Lower leg skin (tissue), 4 donors: ENCODE data around the gene ISCA1. TPM values are rescaled to one million over a fixed set of nuclear protein-coding genes. Genes with fewer than 3 reads are reported as not detected.

ENCODE experiments used
- DNase-seq, 2 donors: peaks; one replicate each; pipeline ENCODE4 v3.0.0-alpha.2; 2019; ENCODE audit warnings: low spot score in 2 of 2
- H3K4me3 ChIP-seq: fragments of 200-600 bp; sonication (generic); 2 replicates; pipeline ENCODE4 v1.5.1; 2017; ENCODE audit warnings: mild to moderate bottlenecking, low read depth; ENCODE audit not compliant: poor library complexity, severe bottlenecking
- CTCF ChIP-seq, 3 donors: fragments of 450-650 bp; IDR thresholded peaks; one replicate each; pipeline ENCODE4 v1.5.1; 2016; ENCODE audit warnings: antibody characterized with exemption in 3 of 3, mild to moderate bottlenecking in 3 of 3, moderate library complexity in 2 of 3
- POLR2A ChIP-seq, 2 donors: fragments of 450-650 bp; IDR thresholded peaks; one replicate each; pipeline ENCODE4 v1.6.1; 2016 to 2017; ENCODE audit warnings: antibody characterized with exemption in 2 of 2, mild to moderate bottlenecking in 1 of 2, moderate library complexity in 1 of 2
- WGBS, 2 donors: methylation state at CpG; one replicate each; pipeline ENCODE4 v1.1.5; 2018; 5-methylcytosine and 5-hydroxymethylcytosine counted together
- intact Hi-C: fragments of 100-400 bp; cut with DNase I; formaldehyde crosslinking; loops from one replicate; pipeline ENCODE4 v1.15.0; 2023; ENCODE audit warnings: low total_unique reads
- total RNA-seq, 4 donors: library from RNA; depleted of rRNA; stranded (reverse); fragments of >200 nt; gene quantifications; one replicate each; pipeline ENCODE4 v1.1.0, GENCODE V29; 2016

Gene ISCA1
- total RNA-seq, 4 donors from 2014 or later, result 24.1 to 36.1 (median 27.6) TPM

GRCh38 chr9:86246752-86247161, 35.6 kb downstream of the ISCA1 start:
- H3K4me3 ChIP-seq, result no peak overlapping the region
- TF ChIP-seq CTCF (IDR thresholded peaks at IDR 0.05) (no peak), POLR2A (IDR thresholded peaks at IDR 0.05) (no peak)
- WGBS, 2 donors, result 44 to 50% methylated on average over 6 of the region's 6 CpGs
- intact Hi-C loops, result no loop called here
- DNase-seq, result no peak

DNA sequence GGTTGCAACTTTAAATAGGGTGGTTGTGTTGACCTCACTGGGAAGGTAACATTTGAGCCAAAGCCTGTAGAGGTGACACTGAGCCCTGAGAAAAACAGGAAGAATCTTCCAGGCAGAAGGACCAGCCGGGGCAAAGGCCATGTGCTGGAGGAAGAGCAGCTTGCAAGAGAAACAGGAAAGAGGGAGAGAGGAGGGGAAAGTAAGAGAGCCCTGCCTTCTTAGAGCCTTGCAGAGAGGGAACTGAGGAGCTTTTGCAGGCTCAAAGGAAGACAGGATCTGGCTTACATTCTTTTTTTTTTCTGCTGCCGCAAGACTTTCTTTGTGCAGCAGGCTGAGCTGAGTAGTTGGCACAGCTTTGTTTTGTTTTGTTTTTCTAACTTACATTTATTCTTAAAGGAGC, 40.3 kb downstream of the ISCA1 start:
- 23 to 34% methylated on average over 2 of the region's 2 CpGs for WGBS, 2 donors

GRCh38 chr9:86241216-86241615, 41.1 kb downstream of the ISCA1 start:
- H3K4me3 ChIP-seq, result no peak overlapping the region
- intact Hi-C loops, result no loop called here
- DNase-seq, result no peak
- WGBS, 2 donors, result 57 to 64% methylated on average over 7 of the region's 7 CpGs
- no peak for TF ChIP-seq CTCF (IDR thresholded peaks at IDR 0.05)
- TF ChIP-seq POLR2A (IDR thresholded peaks at IDR 0.05), result no peak

More for the DNA sequence above, 40.3 kb downstream of the ISCA1 start:
- no peak overlapping the region for H3K4me3 ChIP-seq
- DNase-seq, result no peak
- intact Hi-C loops, result no loop called here
- no peak for TF ChIP-seq CTCF (IDR thresholded peaks at IDR 0.05)
- no peak for TF ChIP-seq POLR2A (IDR thresholded peaks at IDR 0.05)

DNA sequence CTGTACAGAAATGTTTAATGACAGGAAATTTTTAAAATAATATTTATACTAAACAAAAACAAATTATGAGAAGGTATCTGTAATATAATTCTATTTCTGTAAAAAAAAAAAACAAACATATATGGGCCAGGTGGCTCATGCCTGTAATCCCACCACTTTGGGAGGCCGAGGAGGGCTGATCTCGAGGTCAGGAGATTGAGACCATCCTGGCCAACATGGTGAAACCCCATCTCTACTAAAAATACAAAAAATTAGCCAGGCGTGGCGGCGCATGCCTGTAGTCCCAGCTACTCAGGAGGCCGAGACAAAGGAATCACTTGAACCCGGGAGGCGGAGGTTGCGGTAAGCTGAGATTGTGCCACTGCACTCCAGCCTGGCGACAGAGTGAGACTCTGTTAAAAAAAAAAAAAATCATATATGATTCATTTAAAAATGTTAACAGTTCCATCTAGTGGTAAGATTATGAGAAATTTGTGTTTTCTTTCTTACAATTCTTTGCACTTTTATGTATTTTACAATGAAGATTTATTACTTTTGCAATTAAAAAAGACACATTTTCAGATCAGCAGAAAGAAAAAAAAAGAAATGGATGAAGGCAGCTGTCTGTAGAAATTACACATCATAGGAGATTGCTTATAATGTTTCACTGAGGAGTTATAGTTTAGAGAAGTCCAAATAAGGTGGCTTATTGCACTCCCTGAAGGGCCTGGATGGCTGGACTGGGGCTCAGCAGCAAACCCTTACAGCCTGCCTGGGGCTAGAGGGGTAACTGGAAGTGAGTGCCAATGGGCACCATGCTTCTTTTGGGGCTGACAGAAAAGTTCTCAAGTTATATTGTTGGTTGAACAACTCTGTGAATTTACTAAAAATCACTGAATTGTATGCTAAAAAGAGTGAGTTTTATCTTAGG, 43.2 kb downstream of the ISCA1 start:
- TF ChIP-seq CTCF (IDR thresholded peaks at IDR 0.05) (no peak), POLR2A (IDR thresholded peaks at IDR 0.05) (no peak)
- intact Hi-C loops, result no loop called here
- H3K4me3 ChIP-seq, result no peak overlapping the region
- no peak for DNase-seq
- 65 to 76% methylated on average over 10 of the region's 10 CpGs for WGBS, 2 donors

DNA sequence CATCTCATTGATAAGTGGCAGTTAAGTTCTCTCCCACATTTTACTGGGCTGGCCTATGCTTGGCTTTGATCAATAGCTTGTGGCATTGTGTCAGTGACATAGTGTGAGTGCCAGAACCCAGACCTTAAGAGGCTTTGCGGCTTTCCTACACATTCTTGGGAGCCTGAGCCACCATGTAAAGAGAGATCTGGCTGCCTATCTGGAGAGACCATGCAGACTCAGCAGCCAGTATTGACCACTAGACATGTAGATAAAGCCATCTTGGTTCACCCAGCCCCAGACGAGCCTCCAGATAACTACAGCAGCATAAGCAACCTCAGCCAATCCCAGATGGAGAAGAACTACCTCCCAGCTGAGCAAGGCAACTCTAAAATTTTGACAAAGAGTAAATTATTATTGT, 51.5 kb downstream of the ISCA1 start:
- TF ChIP-seq CTCF (IDR thresholded peaks at IDR 0.05), result no peak
- TF ChIP-seq POLR2A (IDR thresholded peaks at IDR 0.05), result no peak
- 77 to 86% methylated on average over 2 of the region's 2 CpGs for WGBS, 2 donors
- DNase-seq, result no peak
- no peak overlapping the region for H3K4me3 ChIP-seq
- intact Hi-C loops, result no loop called here
